Measurements from ENCODE around the gene ASB18. TPM values are rescaled to one million over a fixed set of nuclear protein-coding genes. Genes with fewer than 3 reads are reported as not detected.
"Not testable (repeated sequence)": the region's sequence is repeated elsewhere in the genome, so short reads cannot be mapped to it uniquely, and the experiment has no call there.

The ASB18 gene
- total and polyA plus RNA-seq, 2 experiments from 2014 or later = not detected

DNA sequence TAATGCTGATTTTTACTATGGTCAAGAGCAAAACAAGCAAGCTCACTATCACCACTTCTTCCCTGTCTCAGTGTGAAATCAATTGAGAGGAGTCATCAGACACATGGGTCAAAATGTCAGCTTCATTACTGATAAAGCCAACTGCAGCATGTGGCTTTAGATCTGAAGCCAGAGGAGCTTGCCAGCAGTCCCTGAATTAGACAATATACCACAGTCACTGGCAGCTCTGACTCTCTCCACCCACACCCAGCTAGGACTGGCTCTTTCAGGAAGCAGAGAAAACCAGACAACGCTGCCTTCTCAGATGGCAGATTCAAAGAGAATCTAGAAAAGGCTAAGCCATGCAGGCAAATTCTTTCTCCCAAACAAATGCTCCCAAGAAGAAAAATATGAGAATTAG is 20.0 kb upstream of the ASB18 start:
- 26 to 31% methylated on average over 1 of the region's 1 CpG for WGBS, 2 experiments (ENCODE audit: low coverage in 1 of 2, low lambda C conversion rate in 2 of 2, missing lambda C conversion rate in 2 of 2)
- Histone ChIP-seq H3F3A (ENCODE audit: insufficient read depth) (no peaks in the 10 kb centered on the region), H2AFZ (no peak overlapping the region)

DNA sequence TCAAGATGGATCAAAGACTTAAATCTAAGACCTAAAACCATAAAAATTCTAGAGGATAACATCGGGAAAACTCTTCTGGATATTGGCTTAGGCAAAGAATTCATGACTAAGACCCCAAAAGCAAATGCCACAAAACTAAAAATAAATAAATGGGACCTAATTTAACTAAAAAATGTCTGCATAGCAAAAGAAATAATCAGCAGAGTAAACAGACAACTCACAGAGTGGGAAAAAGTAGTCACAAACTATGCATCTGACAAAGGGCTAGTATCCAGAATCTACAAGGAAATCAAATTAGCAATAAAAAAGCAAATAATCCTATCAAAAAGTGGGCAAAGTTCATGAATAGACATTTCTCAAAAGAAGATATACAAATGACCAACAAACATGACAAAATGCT is 18.2 kb upstream of the ASB18 start:
- no peaks in the 10 kb centered on the region for H3K36me3 ChIP-seq (ENCODE audit: low read depth)
- in situ Hi-C loops (cut with MboI) = no loop called here
- no peaks in the 10 kb centered on the region for H3K79me2 ChIP-seq (ENCODE audit: insufficient read depth)
- no peak overlapping the region for H3K27ac ChIP-seq
- no peaks in the 10 kb centered on the region for H3K9me3 ChIP-seq (ENCODE audit: low read depth)
- 42 to 52% methylated on average over 1 of the region's 1 CpG for WGBS, 2 experiments (ENCODE audit: low coverage in 1 of 2, low lambda C conversion rate in 2 of 2, missing lambda C conversion rate in 2 of 2)
- H3K27me3 ChIP-seq (replicated peaks; ENCODE audit: insufficient read depth) = no peaks in the 10 kb centered on the region; the same call in 1 of the 2 replicates
- no peaks in the 10 kb centered on the region for H4K20me1 ChIP-seq (ENCODE audit: insufficient read depth)
- TF ChIP-seq EZH2 (IDR thresholded peaks at IDR 0.05; ENCODE audit: insufficient read depth, poor library complexity, severe bottlenecking) = no peak
- TF ChIP-seq EZH2phosphoT487 (IDR thresholded peaks at IDR 0.05; ENCODE audit: insufficient read depth, low read depth) = no peak
- H3K9ac ChIP-seq = no peak overlapping the region
- peaks cover 4% of the 10 kb centered on the region; the same call in 1 of the 2 replicates for H3K9me2 ChIP-seq (ENCODE audit: insufficient read depth)
- no peaks in the 10 kb centered on the region for H3K4me1 ChIP-seq (ENCODE audit: insufficient read depth)
- H3K4me3 ChIP-seq = no peak overlapping the region
- no peak for DNase-seq
- no peaks in the 10 kb centered on the region for H3F3A ChIP-seq (ENCODE audit: insufficient read depth)
- no peak overlapping the region for H2AFZ ChIP-seq
- H3K4me2 ChIP-seq (ENCODE audit: unreplicated experiment) = no peak overlapping the region

More for the DNA sequence above, 20.0 kb upstream of the ASB18 start:
- Histone ChIP-seq H3K9me3 (ENCODE audit: low read depth) (no peaks in the 10 kb centered on the region), H3K36me3 (ENCODE audit: low read depth) (no peaks in the 10 kb centered on the region), H3K27ac (no peak overlapping the region), H3K79me2 (ENCODE audit: insufficient read depth) (no peaks in the 10 kb centered on the region), H3K4me2 (ENCODE audit: unreplicated experiment) (no peak overlapping the region), H4K20me1 (ENCODE audit: insufficient read depth) (no peaks in the 10 kb centered on the region), H3K4me1 (ENCODE audit: insufficient read depth) (no peaks in the 10 kb centered on the region), H3K27me3 (replicated peaks; ENCODE audit: insufficient read depth) (peaks cover 4% of the 10 kb centered on the region; the same call in 1 of the 2 replicates), H3K9ac (no peak overlapping the region), H3K4me3 (no peak overlapping the region), H3K9me2 (ENCODE audit: insufficient read depth) (peaks cover 4% of the 10 kb centered on the region; the same call in 1 of the 2 replicates)
- in situ Hi-C loops (cut with MboI) = no loop called here
- no peak for TF ChIP-seq EZH2phosphoT487 (IDR thresholded peaks at IDR 0.05; ENCODE audit: insufficient read depth, low read depth)
- no peak for TF ChIP-seq EZH2 (IDR thresholded peaks at IDR 0.05; ENCODE audit: insufficient read depth, poor library complexity, severe bottlenecking)
- no peak for DNase-seq

DNA sequence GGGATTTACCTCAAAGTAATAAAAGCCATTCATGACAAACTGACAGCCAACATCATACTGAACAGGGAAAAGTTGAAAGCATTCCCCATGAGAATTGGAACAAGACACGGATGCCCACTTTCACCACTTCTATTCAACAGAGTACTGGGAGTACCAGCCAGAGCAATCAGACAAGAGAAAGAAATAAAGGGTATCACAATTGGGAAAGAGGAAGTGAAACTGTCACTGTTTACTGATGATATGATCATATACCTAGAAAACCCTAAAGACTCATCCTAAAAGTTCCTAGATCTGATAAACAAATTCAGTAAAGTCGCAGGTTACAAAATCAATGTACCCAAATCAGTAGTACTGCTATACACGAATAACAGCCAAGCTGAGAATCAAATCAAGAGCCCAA is 17.2 kb upstream of the ASB18 start:
- Histone ChIP-seq H3K9me2 (ENCODE audit: insufficient read depth) (peaks cover 4% of the 10 kb centered on the region; the same call in 1 of the 2 replicates), H3K4me2 (ENCODE audit: unreplicated experiment) (no peak overlapping the region), H3F3A (ENCODE audit: insufficient read depth) (no peaks in the 10 kb centered on the region), H4K20me1 (ENCODE audit: insufficient read depth) (no peaks in the 10 kb centered on the region), H3K36me3 (ENCODE audit: low read depth) (no peaks in the 10 kb centered on the region), H2AFZ (no peak overlapping the region), H3K9ac (no peak overlapping the region), H3K79me2 (ENCODE audit: insufficient read depth) (no peaks in the 10 kb centered on the region), H3K27me3 (replicated peaks; ENCODE audit: insufficient read depth) (no peaks in the 10 kb centered on the region; the same call in 1 of the 2 replicates), H3K27ac (no peak overlapping the region), H3K4me1 (ENCODE audit: insufficient read depth) (no peaks in the 10 kb centered on the region), H3K4me3 (no peak overlapping the region), H3K9me3 (ENCODE audit: low read depth) (no peaks in the 10 kb centered on the region)
- in situ Hi-C loops (cut with MboI) = no loop called here
- no peak for DNase-seq
- TF ChIP-seq EZH2 (IDR thresholded peaks at IDR 0.05; ENCODE audit: insufficient read depth, poor library complexity, severe bottlenecking) (no peak), EZH2phosphoT487 (IDR thresholded peaks at IDR 0.05; ENCODE audit: insufficient read depth, low read depth) (no peak)
- 40 to 47% methylated on average over 3 of the region's 3 CpGs for WGBS, 2 experiments (ENCODE audit: low coverage in 1 of 2, low lambda C conversion rate in 2 of 2, missing lambda C conversion rate in 2 of 2)

DNA sequence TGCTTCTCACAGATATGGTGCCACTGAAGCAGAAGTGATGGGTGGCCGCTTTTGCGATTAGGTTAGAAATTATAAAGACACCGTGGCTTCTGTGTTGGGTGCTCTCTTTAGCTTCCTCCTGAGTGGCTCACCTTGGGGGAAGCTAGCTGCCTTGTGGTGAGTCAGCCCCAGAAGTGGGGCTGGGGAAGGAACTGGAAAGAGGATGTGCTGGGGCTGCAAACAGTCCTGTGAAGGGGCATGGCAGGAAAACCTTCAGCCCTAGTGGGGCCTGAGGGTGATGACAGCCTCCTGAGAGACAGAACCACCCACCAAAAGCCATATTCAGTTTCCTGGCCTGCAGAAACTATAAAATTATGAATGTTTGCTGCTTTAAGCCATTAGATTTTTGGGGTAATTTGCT is 8.9 kb upstream of the ASB18 start:
- Histone ChIP-seq H3F3A (ENCODE audit: insufficient read depth) (no peaks in the 10 kb centered on the region), H3K27me3 (replicated peaks; ENCODE audit: insufficient read depth) (0 out of 2 replicates have a peak, but pooled peaks cover 3% of the 10 kb centered on the region), H3K9me2 (ENCODE audit: insufficient read depth) (no peaks in the 10 kb centered on the region), H3K4me2 (ENCODE audit: unreplicated experiment) (no peak overlapping the region), H2AFZ (no peak overlapping the region), H3K36me3 (ENCODE audit: low read depth) (no peaks in the 10 kb centered on the region), H3K9me3 (ENCODE audit: low read depth) (no peaks in the 10 kb centered on the region), H4K20me1 (ENCODE audit: insufficient read depth) (no peaks in the 10 kb centered on the region), H3K27ac (no peak overlapping the region), H3K4me1 (ENCODE audit: insufficient read depth) (no peaks in the 10 kb centered on the region), H3K9ac (no peak overlapping the region), H3K4me3 (no peak overlapping the region), H3K79me2 (ENCODE audit: insufficient read depth) (no peaks in the 10 kb centered on the region)
- TF ChIP-seq EZH2phosphoT487 (IDR thresholded peaks at IDR 0.05; ENCODE audit: insufficient read depth, low read depth) = no peak
- TF ChIP-seq EZH2 (IDR thresholded peaks at IDR 0.05; ENCODE audit: insufficient read depth, poor library complexity, severe bottlenecking) = no peak
- in situ Hi-C loops (cut with MboI) = no loop called here
- DNase-seq = no peak
- WGBS, 2 experiments (ENCODE audit: low coverage in 1 of 2, low lambda C conversion rate in 2 of 2, missing lambda C conversion rate in 2 of 2) = 70 to 72% methylated on average over 3 of the region's 3 CpGs

DNA sequence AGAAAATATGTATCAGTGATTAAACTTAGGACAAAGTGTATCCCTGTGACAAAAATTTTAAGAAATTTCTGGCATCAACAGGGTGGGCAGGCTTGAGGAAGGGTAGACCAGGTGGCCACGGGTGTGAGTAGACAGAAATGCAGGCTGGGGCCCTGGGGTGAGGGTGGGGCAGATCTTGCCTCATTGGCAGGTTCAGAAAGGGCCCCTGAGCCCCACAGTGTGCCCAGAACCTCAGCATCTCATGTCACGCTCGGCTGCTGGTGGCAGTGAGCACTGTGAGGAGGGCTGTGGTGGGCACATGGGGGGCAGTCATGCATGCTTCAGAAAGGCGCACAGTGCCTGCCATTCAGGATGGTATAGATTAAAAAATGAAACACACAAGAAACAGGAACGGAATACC is 7.6 kb upstream of the ASB18 start:
- no peaks in the 10 kb centered on the region for H3F3A ChIP-seq (ENCODE audit: insufficient read depth)
- DNase-seq = no peak
- H4K20me1 ChIP-seq (ENCODE audit: insufficient read depth) = no peaks in the 10 kb centered on the region
- H3K27ac ChIP-seq = no peak overlapping the region
- no peak overlapping the region for H3K9ac ChIP-seq
- in situ Hi-C loops (cut with MboI) = no loop called here
- H3K9me2 ChIP-seq (ENCODE audit: insufficient read depth) = no peaks in the 10 kb centered on the region
- no peak overlapping the region for H2AFZ ChIP-seq
- 38 to 49% methylated on average over 5 of the region's 5 CpGs for WGBS, 2 experiments (ENCODE audit: low coverage in 1 of 2, low lambda C conversion rate in 2 of 2, missing lambda C conversion rate in 2 of 2)
- peaks cover 4% of the 10 kb centered on the region; the same call in 1 of the 2 replicates for H3K27me3 ChIP-seq (replicated peaks; ENCODE audit: insufficient read depth)
- H3K4me2 ChIP-seq (ENCODE audit: unreplicated experiment) = no peak overlapping the region
- H3K9me3 ChIP-seq (ENCODE audit: low read depth) = no peaks in the 10 kb centered on the region
- H3K36me3 ChIP-seq (ENCODE audit: low read depth) = no peaks in the 10 kb centered on the region
- no peaks in the 10 kb centered on the region for H3K79me2 ChIP-seq (ENCODE audit: insufficient read depth)
- no peak overlapping the region for H3K4me3 ChIP-seq
- TF ChIP-seq EZH2phosphoT487 (IDR thresholded peaks at IDR 0.05; ENCODE audit: insufficient read depth, low read depth) (no peak), EZH2 (IDR thresholded peaks at IDR 0.05; ENCODE audit: insufficient read depth, poor library complexity, severe bottlenecking) (no peak)
- no peaks in the 10 kb centered on the region for H3K4me1 ChIP-seq (ENCODE audit: insufficient read depth)

DNA sequence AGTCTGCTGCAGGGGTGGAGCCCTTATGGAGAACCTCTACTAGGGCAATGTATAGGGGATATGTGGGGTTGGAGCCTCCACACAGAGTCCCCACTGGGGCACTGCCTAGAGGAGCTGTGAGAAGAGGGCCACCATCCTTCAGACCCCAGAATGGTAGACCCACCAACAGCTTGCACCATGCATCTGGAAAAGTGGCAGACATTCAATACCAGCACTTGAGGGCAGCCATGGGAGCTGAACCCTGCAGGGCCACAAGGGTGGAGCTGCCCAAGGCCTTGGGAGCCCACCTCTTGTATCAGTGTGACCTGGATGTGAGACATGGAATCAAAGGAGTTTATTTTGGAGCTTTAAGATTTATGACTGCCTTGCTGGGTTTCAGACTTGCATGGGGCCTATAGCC is 5.7 kb upstream of the ASB18 start:
- H3K36me3 ChIP-seq (ENCODE audit: low read depth); H3K9me3 ChIP-seq (ENCODE audit: low read depth); H3K27ac ChIP-seq; H3K9ac ChIP-seq; in situ Hi-C loops (cut with MboI); DNase-seq; H3K9me2 ChIP-seq (ENCODE audit: insufficient read depth); H4K20me1 ChIP-seq (ENCODE audit: insufficient read depth); H3F3A ChIP-seq (ENCODE audit: insufficient read depth); H3K79me2 ChIP-seq (ENCODE audit: insufficient read depth); H2AFZ ChIP-seq; H3K4me2 ChIP-seq (ENCODE audit: unreplicated experiment); H3K4me1 ChIP-seq (ENCODE audit: insufficient read depth); H3K4me3 ChIP-seq: not testable (repeated sequence)
- H3K27me3 ChIP-seq (replicated peaks; ENCODE audit: insufficient read depth) = peaks cover 18% of the 10 kb centered on the region

Data from GM23248 (cell line).